HUDEP-2 (cell line): ENCODE data around the gene PCDH9.
A peak's percentile ranks its signal among the peaks of the same experiment; 100 is the strongest.
"Not testable (repeated sequence)": the region's sequence is repeated elsewhere in the genome, so short reads cannot be mapped to it uniquely, and the experiment has no call there.

Experiments
- DNase-seq, 76 experiments: peaks; one replicate each; lab custom pipeline; 2025; ENCODE audit not compliant: unreplicated experiment in 76 of 76; lab: John Stamatoyannopoulos, UW

PCDH9 gene

GRCh38 chr13:67133476-67133875 lies 96.7 kb downstream of the PCDH9 start:
- peak in 21 of 76 experiments; percentile 1 to 49 (median 13) for DNase-seq

GRCh38 chr13:67131393-67131792 lies 98.7 kb downstream of the PCDH9 start:
- DNase-seq, result no peak

DNA sequence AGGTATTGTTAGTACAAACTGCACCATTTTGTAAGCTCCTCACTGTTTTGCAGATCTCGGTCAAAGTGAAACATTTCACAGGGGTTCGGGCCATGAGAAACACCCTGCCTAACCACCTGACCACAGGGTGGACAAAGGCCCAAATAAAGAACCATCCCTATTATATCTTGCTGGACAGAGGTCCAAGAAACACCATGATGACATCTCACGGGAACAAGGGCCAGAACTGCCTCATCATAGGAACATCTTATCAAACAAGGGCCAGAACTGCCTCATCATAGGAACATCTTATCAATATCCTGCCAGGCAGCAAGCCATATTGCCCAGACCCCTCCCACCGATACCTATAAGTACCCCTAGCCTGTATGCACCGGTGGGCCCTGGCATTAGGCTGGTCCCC lies 99.7 kb downstream of the PCDH9 start:
- DNase-seq, result peak in 51 of 76 experiments; percentile 2 to 64 (median 29)

- no peak for DNase-seq
These were observed 102.0 kb downstream of the PCDH9 start for GRCh38 chr13:67128136-67128535.

DNA sequence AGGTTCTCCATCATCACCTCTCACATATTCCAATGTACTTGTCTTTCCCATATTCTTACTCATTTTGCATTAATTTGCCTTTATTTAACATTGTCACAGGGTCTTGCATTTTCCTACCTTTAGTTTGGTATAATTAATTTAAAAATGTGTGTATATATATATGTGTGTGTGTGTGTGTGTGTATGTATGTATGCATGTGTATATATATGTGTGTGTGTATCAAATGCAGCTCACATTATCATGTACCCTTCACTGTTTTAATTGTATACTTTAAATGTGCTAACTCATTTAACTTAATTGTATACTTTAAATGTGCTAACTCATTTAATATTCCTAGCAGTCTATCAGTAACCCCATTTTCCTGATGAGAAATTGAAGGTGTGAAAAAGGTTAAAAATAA lies 104.5 kb downstream of the PCDH9 start:
- DNase-seq, result no peak

DNA sequence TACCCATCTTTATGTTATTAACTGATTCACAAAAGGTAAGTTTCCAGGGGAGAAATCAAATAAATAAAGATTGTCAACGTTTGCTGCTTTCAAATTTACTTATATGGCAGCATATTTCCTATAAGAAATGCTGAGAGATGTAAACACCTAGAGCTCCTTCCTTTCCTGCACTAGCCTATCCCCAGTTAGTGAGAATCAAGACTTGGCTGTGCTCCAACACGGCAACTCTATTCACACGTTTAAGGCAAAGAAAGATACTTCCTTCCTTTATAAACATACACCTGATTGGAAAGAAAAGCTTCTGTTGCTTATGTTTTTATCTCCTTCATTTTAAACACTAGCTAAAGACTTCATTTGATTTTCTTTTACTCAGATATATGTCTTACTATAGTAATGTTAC lies 107.0 kb downstream of the PCDH9 start:
- DNase-seq, result no peak

DNA sequence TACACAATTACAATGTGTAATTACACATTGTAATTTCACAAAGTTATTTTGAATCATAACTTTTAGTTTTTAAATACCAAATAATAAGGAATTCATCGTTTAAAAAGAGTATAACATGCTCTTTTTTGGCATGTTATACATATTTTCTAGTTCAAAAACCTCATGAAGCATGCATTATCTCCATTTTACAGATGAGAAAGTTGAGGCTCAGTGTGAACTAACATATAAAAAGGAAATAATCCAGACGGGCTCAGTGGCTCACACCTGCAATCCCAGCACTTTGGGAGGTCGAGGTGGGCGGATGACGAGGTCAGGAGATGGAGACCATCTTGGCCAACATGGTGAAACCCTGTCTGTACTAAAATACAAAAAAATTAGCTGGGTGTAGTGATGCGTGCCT lies 107.9 kb downstream of the PCDH9 start:
- no peak for DNase-seq

GRCh38 chr13:67120872-67121531 lies 109.1 kb downstream of the PCDH9 start:
- DNase-seq, result no peak

GRCh38 chr13:67119481-67119894 lies 110.6 kb downstream of the PCDH9 start:
- DNase-seq, result no peak

GRCh38 chr13:67118277-67118676 lies 111.9 kb downstream of the PCDH9 start:
- DNase-seq, result no peak

DNA sequence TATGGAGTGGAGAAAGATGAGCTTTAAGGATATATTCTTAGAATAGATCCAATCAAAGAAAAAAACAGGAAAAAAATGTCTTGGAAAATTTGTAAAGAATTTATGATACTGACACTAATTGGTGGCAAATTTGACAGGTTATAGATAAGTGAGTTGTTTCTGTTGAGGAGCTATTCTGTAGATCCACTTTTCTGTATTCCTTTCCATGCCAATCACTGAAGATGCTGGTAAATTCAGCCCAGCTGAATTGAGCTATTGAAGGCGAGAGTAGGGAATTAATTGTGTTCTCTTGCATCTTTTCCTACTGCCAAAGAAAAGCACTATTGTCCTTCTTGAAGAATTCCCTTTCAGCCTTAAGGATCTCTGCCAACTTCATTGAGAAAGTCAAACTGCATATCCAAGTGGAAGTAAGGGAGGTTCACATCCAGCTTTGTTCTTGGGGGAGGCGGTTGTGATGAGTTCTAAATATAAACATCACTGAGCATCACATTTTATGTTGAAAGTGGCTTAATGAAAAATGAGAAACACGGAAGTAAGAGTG lies 113.1 kb downstream of the PCDH9 start:
- no peak for DNase-seq

- no peak for DNase-seq
These were observed 122.2 kb downstream of the PCDH9 start for GRCh38 chr13:67107979-67108378.

DNA sequence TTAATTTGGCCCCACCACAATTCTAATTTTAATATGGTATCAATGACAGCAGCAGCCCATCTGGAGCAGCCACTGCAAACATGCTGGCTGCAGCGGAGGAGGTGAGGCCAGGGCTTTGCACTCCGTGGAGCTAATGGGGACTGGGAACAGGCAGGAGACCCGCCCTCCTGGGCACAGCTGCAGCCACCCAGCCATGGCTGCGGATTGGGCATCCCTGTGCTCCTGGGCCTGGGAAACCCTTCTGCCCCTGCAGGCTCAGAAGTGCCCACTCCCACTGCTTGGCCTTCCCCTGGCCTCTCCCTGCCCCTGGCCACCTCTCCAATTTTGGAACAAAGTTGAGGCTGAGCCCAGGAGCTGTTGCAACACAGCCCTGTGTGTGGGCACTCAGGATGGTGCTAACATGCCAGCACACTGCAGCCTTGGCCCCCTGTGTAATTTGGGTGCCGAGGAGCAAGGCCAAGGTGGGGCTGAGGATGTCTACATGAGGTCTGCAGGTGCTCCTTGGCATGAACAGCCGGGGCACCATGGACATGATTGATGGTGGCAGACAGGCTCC lies 123.6 kb downstream of the PCDH9 start:
- DNase-seq, result no peak

- no peak for DNase-seq
These were observed 128.2 kb downstream of the PCDH9 start for GRCh38 chr13:67101730-67102467.

GRCh38 chr13:67100730-67101129 lies 129.4 kb downstream of the PCDH9 start:
- DNase-seq, result no peak

GRCh38 chr13:67099494-67099893 lies 130.6 kb downstream of the PCDH9 start:
- DNase-seq, result no peak

- no peak for DNase-seq
These were observed 132.2 kb downstream of the PCDH9 start for GRCh38 chr13:67097892-67098452.

- not testable (repeated sequence) for DNase-seq
These were observed 133.2 kb downstream of the PCDH9 start for GRCh38 chr13:67096893-67097292.

GRCh38 chr13:67096418-67096817 lies 133.7 kb downstream of the PCDH9 start:
- no peak for DNase-seq

- DNase-seq, result no peak
These were observed 134.5 kb downstream of the PCDH9 start for GRCh38 chr13:67095621-67096020.

DNA sequence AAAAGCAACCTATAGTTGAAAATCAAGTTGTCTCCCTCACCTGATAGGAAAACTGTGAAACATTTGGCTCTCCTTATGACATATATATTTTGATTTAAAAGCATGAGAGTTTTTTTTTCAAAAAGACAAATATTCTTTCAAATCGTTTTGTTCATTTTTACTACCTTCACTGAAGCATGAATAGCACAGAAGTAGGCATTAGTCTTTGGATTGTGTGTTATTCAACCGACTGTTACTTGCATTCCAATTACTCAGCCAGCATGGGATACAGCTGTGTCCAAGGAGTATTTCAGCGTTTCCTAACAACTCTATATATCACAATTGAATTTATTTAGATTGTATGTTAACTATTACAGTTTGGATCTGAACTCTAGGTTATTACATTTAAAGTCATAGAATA lies 135.2 kb downstream of the PCDH9 start:
- no peak for DNase-seq
